Stimulated activated CD4-positive, alpha-beta T cell treated with anti-CD3 and anti-CD28 coated beads, Interleukin-1b, Interleukin-23, amount 100 ng/mL, for 48 hours (primary cell): ENCODE results near the gene PLA2G12A.

Source experiments
- DNase-seq: peaks from one replicate; pipeline ENCODE4 v3.0.0-alpha.2; 2020

Gene PLA2G12A

DNA sequence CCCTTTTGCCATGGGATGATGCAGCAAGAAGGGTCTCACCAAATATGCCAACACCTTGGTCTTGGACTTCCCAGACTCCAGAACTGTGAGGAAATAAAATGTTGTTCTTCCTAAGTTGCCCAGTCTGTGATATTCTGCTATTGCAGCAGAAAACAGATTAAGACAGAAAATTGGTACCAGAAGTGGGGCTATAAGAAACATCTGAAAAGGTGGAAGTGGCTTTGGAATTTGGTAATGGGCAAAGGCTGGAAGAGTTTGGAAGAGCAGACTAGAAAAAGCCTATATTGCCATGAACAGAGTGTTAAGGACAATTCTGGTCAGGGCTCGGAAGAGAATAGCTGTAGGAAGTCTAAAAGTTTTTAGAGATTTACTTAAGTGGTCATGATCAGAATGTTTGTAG lies 54.0 kb downstream of the PLA2G12A start:
- no peak for DNase-seq

DNA sequence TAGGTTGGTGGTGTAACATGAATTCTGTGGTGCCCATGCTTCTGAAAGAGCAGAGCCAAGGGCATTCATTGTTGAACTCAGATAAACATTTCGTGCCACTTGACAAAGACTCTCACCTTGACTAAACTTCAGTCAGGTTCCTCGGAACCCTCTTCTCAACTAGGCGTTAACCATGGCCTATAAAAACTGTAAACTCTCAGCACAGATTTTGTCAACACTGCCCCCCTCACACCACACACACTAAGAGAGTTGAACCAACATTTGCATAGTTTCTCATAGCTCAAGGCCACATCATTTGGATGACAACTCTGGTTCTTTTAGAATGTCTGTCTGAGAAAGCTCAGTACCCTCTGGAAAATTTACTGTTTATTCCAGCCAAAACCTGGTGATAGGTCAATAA lies 54.7 kb downstream of the PLA2G12A start:
- DNase-seq, result no peak

DNA sequence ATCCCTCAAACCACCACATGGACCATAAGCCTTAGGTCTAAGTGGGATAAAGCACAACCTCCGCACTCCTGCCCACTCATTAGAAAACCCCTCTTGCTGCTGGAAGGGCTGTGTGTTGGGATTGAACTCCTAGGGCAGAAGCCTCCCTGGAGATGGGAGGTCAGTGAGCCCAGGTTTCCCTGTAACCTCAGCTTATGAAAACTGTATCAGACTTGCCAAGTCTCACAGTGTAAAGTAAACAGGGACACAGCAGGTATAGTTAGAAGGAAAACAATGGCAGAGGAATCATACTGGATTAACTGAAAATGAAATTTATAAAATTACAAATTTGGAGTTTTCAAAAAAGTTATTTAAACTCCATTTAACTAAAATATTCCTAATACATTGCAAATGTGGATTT lies 56.6 kb downstream of the PLA2G12A start:
- no peak for DNase-seq

DNA sequence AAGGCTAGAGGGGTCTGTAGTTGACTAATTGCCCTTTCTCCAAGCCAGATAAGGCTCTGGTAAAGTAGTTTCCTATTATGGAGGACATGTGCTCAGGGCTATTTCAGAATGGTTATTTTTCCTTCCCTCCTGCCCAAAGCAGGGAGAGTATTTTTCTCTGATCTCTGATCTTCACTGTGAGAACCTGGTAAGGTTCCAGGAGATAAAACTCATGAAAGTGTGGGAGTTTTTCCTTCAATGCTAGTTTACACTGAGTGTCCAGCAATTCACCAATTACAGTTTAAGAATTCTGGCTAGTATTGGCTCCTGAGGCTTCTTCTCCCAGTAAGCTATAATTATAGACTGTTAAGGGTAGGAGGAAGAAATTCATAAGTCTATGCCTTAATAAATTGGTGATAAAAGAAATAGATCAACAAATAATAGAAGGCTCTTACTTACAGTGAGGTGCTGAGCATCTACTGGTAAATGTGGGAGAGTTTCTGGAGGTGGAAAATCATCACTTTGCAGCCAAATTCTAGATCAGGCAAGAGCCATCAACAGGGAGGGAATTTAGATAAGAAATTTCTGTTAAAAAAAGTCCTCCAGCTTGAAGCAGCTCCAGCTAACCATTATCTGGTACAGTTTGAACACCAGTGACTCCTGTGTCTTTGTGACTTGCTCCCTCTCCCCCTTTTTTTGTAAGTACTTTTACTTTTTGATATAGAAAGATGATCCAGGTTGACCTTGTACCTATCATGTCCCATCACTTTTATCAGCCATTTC lies 57.5 kb downstream of the PLA2G12A start:
- no peak for DNase-seq

DNA sequence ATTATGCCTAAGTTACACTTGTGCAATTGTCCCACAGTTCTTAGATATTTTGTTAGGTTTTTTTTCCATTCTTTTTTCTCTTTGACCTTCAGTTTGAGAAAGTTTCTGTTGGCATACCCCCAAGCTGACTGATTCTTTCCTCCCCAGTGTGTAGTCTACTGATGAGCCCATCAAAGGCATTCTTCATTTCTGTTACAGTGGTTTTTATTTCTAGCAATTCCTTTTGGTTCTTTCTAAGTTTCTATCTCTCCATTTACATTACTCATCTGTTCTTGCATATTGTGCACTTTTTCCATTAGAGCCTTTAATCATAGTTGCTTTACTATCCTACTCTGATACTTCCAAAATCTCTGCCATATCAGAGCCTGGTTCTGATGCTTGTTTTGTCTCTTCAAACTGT lies 58.5 kb downstream of the PLA2G12A start:
- DNase-seq, result no peak

DNA sequence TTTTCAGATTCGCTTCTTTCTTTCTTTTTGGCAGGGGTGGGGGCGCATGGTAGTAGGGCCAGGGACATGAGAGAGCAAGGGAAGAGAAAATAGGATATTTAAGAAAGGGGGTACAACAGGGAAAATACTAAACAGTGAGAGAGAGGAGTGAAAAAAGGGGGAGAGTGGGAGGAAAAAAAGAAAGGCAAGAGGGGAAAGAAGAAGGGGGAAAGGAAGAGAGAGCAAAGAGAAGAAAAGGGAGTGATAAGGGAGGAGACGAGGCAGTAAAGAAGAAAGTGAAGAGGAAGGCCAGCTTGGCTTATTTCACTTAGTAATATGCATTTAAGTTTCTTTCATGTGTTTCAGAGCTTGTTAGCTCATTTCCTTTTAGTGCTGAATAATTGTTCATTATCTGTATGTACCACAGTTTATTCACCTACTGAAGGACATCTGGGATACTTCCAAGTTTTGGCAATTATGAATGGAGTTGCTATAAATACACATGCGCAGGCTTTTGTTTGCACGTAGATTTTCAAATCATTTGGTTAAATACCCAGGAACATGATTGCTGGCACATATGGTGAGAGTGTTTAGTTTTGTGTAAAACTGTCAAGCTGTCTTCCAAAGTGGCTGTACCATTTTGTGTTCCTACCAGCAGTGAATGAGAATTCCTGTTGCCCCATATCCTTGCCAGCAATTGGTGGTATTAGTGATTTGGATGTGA lies 63.9 kb downstream of the PLA2G12A start:
- no peak for DNase-seq

DNA sequence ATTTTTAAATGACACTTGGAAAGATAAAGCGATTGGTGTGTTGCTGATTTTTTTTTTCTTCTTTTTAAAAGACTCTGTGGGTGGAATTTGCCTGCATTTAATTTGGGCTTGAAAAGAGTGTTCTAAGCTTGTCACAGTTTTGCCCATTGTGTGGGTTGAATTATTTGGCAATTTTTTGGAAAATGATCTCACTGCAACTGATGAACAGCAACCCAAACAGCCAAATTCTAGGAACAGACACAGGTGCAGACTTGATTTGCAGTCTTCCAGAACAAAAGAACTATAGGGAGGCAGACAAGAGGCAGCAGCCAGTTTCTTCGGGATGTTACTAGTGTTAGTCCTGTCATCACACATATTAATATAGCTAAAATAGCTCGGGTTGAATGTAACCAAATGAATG lies 67.1 kb downstream of the PLA2G12A start:
- DNase-seq, result no peak

DNA sequence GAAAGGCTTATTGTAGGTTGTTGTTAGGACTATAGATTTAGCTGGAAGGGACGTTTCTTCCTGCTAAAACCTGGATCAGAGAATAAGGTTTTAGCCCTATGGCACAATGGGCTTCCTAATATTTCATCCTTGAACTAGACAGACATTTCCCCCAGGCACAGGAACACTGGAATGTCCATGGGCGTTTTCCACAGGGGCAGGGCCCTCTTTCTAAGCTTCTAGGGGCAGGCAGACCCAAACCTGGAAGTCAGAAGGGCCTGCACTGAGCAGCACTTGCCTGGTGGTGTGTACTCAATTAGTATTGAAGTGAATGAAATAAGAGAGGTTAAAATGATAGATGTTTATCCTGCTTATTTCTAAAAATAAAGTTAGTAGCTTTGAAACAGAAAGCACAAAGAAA lies 67.8 kb downstream of the PLA2G12A start:
- DNase-seq, result no peak
